Ishikawa (cell line): Measurements from ENCODE around the gene CCDC70.

Source experiments
- CEBPB ChIP-seq: IDR thresholded peaks from 2 replicates; pipeline ENCODE4 v1.6.1; 2012
- EGR1 ChIP-seq: IDR thresholded peaks from 2 replicates; pipeline ENCODE4 v1.6.1; 2012
- EP300 ChIP-seq: IDR thresholded peaks from 2 replicates; pipeline ENCODE4 v1.6.1; 2012; ENCODE audit warnings: borderline replicate concordance
- MAX ChIP-seq: IDR thresholded peaks from 2 replicates; pipeline ENCODE4 v1.6.1; 2012
- RAD21 ChIP-seq: IDR thresholded peaks from 2 replicates; pipeline ENCODE4 v1.6.1; 2012; ENCODE audit warnings: low read depth
- TAF1 ChIP-seq: IDR thresholded peaks from 2 replicates; pipeline ENCODE4 v1.6.1; 2012; ENCODE audit warnings: low read depth, mild to moderate bottlenecking
- TEAD4 ChIP-seq: IDR thresholded peaks from 2 replicates; pipeline ENCODE4 v1.6.1; 2012
- USF1 ChIP-seq: IDR thresholded peaks from 2 replicates; pipeline ENCODE4 v1.6.1; 2012
- ZBTB7A ChIP-seq: IDR thresholded peaks from 2 replicates; pipeline ENCODE4 v1.6.1; 2012; ENCODE audit warnings: low read depth

- TF ChIP-seq EP300 (no peak), EGR1 (no peak), MAX (no peak), USF1 (no peak), CEBPB (no peak), TEAD4 (no peak), TAF1 (no peak), RAD21 (peak; percentile 47; the same call in 1 of the 2 replicates), ZBTB7A (no peak)
Measured at GRCh38 chr13:51849145-51850101, 12.3 kb upstream of the CCDC70 start.
